Esophagus (tissue), 2 donors: Measurements from ENCODE around the gene GNG5. TPM values are rescaled to one million over a fixed set of nuclear protein-coding genes. Genes with fewer than 3 reads are reported as not detected.
"Not testable (repeated sequence)": the region's sequence is repeated elsewhere in the genome, so short reads cannot be mapped to it uniquely, and the experiment has no call there.

Experiments
- H3K27ac ChIP-seq, 2 donors: one replicate each; pipeline ENCODE4 v1.5.1; 2013; ENCODE audit warnings: low read depth in 2 of 2, mild to moderate bottlenecking in 2 of 2, inconsistent platforms in 1 of 2, low read length in 1 of 2, moderate library complexity in 1 of 2
- H3K27me3 ChIP-seq, 2 donors: one replicate each; pipeline ENCODE4 v1.6.1; 2013; ENCODE audit warnings: low read length in 2 of 2, control low read depth in 1 of 2, mild to moderate bottlenecking in 1 of 2; ENCODE audit not compliant: insufficient read depth in 2 of 2, control insufficient read depth in 1 of 2
- H3K36me3 ChIP-seq, 2 donors: one replicate each; pipeline ENCODE4 v1.6.1; 2013; ENCODE audit warnings: low read length in 1 of 2; ENCODE audit not compliant: control insufficient read depth in 2 of 2, insufficient read depth in 2 of 2
- H3K4me1 ChIP-seq, 2 donors: one replicate each; pipeline ENCODE4 v1.6.1; 2013; ENCODE audit warnings: low read length in 1 of 2; ENCODE audit not compliant: control insufficient read depth in 2 of 2, insufficient read depth in 2 of 2
- H3K4me3 ChIP-seq, 2 donors: one replicate each; pipeline ENCODE4 v1.5.1; 2013; ENCODE audit warnings: low read length in 2 of 2, mild to moderate bottlenecking in 2 of 2, low read depth in 1 of 2, moderate library complexity in 1 of 2
- H3K9me3 ChIP-seq, 2 donors: one replicate each; pipeline ENCODE4 v1.6.1; 2013; ENCODE audit warnings: mild to moderate bottlenecking in 2 of 2, low read depth in 1 of 2, low read length in 1 of 2, moderate library complexity in 1 of 2; ENCODE audit not compliant: control insufficient read depth in 2 of 2, insufficient read depth in 1 of 2
- WGBS, 2 donors: extraction: QIAGEN DNeasy Blood & Tissue Kit; methylation state at CpG; one replicate each; pipeline ENCODE4 v1.1.7; 2013; 5-methylcytosine and 5-hydroxymethylcytosine counted together
- polyA plus RNA-seq, 2 donors: library from polyadenylated mRNA; stranded (reverse); fragments of 200-250 nt; gene quantifications; one replicate each; pipeline ENCODE4 v1.2.3, GENCODE V29; 2013
- donor health status: healthy with polysubstance abuse.
- donor health status: Bipolar disorder and iron deficiency.

GNG5 gene
- polyA plus RNA-seq, 2 donors: 104 to 121 TPM

DNA sequence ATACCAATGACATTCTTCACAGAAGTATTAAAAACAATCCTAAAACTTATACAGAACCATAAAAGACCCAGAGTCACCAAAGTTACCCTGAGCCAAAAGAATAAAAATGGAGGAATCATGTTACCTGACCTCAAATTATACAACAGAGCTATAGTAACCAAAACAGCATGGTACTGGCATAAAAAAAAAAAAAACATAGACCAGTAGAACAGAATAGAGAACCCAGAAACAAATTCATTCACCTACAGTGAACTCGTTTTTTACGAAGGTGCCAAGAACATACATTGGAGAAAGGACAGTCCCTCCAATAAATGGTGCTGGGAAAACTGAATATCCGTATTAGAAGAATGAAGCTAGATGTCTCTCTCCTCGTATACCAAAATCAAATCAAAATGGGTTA, 2.6 kb upstream of the GNG5 start:
- H3K4me1 ChIP-seq: no peaks in the 10 kb centered on the region
- no peaks in the 10 kb centered on the region for H3K36me3 ChIP-seq
- H3K9me3 ChIP-seq: no peaks in the 10 kb centered on the region
- WGBS, 2 donors: 98 to 99% methylated on average over 4 of the region's 4 CpGs
- H3K27ac ChIP-seq: no peak overlapping the region
- H3K27me3 ChIP-seq: no peaks in the 10 kb centered on the region
- H3K4me3 ChIP-seq: no peak overlapping the region

DNA sequence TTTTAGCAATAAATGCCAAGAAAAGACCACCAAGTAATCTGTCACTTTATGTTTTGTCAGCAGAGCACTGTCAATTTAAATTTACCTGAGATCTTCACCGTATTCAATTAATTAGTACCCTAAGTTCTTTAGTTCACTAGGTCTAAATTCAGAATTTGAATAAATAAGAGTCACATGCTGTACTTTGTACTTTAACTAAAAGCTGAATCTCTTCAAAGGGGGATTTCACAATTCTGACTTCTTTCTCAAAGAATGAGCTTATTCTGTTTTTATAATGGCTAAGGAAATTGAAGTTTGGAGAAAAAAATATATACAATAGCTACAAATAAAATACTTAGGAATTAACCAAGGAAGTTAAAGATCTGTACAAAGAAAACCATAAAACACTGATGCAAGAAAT, 2.1 kb upstream of the GNG5 start:
- Histone ChIP-seq H3K4me3 (no peak overlapping the region), H3K27ac (no peak overlapping the region), H3K4me1 (no peaks in the 10 kb centered on the region), H3K36me3 (no peaks in the 10 kb centered on the region), H3K9me3 (no peaks in the 10 kb centered on the region), H3K27me3 (no peaks in the 10 kb centered on the region)
- 96 to 97% methylated on average over 1 of the region's 1 CpG for WGBS, 2 donors

DNA sequence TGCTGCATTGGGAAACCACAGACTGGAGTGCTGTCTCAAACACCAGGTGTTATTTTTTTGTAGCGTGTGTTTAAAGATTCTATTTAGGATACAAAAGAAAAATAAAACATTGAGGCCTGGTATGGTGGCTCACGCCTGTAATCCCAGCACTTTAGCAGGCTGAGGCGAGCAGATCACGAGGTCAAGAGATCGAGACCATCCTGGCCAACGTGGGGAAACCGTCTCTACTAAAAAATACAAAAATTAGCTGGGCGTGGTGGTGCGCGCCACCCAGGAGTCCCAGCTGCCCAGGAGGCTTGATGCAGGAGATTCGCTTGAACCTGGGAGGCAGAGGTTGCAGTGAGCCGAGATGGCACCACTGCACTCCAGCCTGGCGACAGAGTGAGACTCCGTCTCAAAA, 1.5 kb upstream of the GNG5 start:
- not testable (repeated sequence) for H3K27me3 ChIP-seq, H3K4me3 ChIP-seq, H3K4me1 ChIP-seq, H3K27ac ChIP-seq, H3K36me3 ChIP-seq, H3K9me3 ChIP-seq
- WGBS, 2 donors: 92 to 95% methylated on average over 14 of the region's 14 CpGs

DNA sequence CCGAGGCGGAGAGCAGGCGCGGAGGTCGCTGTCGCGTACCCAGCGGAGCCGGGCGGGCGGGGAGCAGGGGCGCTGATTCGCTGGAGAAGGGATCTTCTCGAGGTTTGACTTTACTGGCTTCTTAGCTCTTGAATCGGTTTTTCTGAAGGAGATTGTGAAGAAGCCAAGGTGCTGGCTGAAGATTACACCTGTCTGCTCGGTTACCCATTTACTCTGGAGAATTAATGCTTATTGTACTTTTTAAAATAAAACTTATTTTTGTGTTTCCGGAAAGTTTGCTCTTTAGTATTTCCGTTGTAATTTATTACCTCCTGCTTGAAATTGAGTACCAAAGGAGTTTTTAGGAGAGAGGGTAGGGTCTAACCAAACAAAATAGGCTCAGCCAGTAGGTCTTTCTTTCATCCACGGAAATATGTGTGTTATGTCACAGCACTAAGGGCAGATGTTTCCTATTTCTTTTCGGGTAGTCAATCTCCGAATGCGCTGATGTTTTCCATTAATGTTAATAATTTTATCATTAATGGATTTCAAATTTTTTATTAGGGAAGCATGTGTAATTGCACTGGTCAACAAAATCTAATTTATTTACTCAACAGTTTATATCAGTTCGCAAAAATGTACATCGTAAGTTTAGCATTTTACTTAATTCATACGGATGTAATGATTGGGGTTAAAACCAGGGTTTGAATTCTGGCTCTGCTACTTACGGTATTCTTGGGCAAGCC, 510 bp upstream of the GNG5 start:
- WGBS, 2 donors: 15 to 18% methylated on average over 26 of the region's 26 CpGs
- Histone ChIP-seq H3K9me3 (no peaks in the 10 kb centered on the region), H3K4me1 (no peaks in the 10 kb centered on the region)

DNA sequence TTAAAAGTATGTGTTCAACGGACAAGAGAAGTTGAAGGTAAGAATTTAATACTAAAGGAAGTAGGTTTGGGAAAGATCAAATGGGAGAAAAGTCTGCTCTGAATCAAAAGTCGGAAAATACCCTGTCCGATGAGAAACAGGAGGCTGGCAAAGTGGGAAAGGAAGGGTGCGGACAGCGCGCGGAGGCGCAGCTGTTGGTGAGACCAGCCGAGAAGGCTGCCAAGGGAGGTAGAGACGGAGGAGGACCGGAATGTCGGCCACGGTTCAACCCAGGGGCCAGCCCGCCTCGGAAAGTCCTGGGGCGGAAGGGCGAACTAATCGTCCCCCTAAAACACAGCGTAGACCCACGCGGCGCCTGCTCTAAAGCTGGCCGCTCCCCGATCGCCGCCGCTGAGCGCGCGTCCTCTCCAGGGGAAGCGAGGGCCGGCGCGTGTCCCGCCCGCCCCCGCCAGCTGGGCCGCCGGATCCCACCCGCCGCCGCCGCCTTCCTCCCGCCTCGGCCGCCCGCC, 834 bp downstream of the GNG5 start:
- no peaks in the 10 kb centered on the region for H3K9me3 ChIP-seq
- no peaks in the 10 kb centered on the region for H3K4me1 ChIP-seq
- no peaks in the 10 kb centered on the region for H3K27me3 ChIP-seq
- H3K27ac ChIP-seq: peak overlapping the region; percentile 94 to 96
- peak overlapping the region; percentile 83 to 100 for H3K4me3 ChIP-seq
- 0 to 1% methylated on average over 17 to 47 of the region's 47 CpGs for WGBS, 2 donors
- H3K36me3 ChIP-seq: no peaks in the 10 kb centered on the region

More for the DNA sequence above, 510 bp upstream of the GNG5 start:
- Histone ChIP-seq H3K27me3 (no peaks in the 10 kb centered on the region), H3K36me3 (no peaks in the 10 kb centered on the region), H3K4me3 (peak overlapping the region; percentile 83 to 100), H3K27ac (peak overlapping the region; percentile 94 to 96)

DNA sequence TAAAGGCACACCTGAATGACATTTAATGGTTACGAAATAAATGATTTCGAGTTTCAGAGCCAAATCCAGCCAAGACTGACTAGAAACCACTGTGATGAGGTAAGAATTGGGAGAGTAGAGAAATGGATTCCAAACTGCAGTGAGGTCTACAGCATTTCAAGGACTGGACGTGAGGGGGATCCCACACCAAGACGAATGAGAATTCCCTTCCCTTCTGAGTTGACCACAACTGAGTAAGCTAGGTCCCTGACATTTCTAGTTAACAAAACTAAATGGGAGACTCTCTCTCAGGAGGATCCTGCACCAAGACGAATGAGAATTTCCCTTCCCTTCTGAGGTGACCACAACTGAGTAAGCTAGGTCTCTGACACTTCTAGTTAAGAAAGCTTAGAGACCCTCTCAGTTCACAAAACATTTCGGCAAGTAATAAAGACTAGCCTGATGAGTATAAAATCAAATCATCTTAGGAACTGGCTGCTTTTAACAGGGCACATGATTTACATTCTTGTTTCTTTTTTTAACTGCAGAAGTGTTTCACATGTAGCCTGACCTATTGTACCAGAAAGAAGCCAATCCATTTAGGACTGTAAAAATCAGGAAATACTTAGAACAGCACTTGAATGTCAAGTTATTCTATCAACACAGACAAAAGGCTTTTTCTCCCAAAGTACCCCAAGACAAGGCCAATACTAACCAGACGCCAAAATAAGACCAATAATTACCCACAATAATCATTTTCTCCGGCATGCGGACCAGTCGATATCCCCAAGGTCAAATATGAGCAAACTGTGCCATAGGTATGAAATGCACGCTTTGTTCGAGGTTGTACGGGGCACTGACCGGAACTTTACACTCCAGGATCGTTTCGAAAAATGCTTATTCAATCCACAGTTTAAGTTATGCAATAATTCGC, 1.5 kb downstream of the GNG5 start:
- H3K27ac ChIP-seq: peak overlapping the region; percentile 69 to 96
- no peaks in the 10 kb centered on the region for H3K4me1 ChIP-seq
- WGBS, 2 donors: 4 to 6% methylated on average over 17 of the region's 17 CpGs
- H3K27me3 ChIP-seq: no peaks in the 10 kb centered on the region
- H3K36me3 ChIP-seq: peaks cover under 1 to 3% of the 10 kb centered on the region in 2 donors
- H3K4me3 ChIP-seq: peak overlapping the region; percentile 83 to 100
- no peaks in the 10 kb centered on the region for H3K9me3 ChIP-seq

DNA sequence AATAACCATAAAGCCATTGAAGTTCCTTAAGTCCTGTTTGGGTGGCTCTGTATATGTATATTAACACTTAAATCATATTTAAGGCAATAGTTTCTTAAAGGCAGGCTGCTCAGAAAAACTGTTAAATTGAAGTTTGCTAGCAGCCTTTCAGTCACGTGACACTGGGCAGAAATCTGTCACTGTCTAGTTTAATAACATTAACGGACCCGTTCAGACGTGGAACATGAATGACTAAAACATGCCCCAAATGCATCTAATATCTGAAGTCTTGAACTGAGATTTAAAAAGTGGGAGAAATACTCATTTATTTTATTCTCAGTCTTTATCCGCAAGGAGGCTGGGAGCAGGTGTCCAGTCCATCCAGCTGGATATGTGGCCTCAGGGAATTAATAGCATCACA, 3.5 kb downstream of the GNG5 start:
- no peak overlapping the region for H3K27ac ChIP-seq
- WGBS, 2 donors: 41 to 47% methylated on average over 5 of the region's 5 CpGs
- peaks cover 2 to 5% of the 10 kb centered on the region in 2 donors for H3K36me3 ChIP-seq
- H3K4me3 ChIP-seq: no peak overlapping the region
- no peaks in the 10 kb centered on the region for H3K4me1 ChIP-seq
- no peaks in the 10 kb centered on the region for H3K27me3 ChIP-seq
- no peaks in the 10 kb centered on the region for H3K9me3 ChIP-seq

DNA sequence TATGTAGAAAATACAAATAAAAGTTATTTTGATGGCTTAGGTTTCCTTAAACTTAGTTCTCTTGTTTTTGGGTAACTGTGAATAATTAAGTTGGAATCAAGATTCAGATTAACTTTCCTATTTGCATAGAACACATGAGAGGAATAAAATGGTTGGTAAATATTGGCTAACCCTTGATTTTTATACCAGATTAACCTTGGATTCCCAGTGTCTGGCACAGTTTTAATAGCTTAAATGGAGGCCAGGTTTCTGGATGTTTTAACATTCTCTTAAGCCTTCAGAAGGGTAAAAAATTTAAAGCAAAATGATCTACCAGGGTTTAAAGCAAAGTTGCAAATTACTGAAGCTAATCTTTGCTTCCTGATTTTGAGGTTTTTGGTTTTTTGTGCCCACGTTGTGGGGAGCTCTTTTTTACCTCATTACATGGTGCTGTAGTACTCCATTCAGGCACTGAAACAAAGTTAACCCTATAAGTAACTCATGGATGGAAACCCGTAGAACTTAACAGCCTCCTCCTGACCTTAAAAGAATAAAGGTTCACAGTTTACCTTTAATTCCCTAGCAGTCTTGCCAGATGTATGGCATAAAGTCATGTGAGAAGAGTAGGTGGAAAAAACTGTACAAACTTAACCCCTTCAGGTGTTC, 8.6 kb downstream of the GNG5 start:
- H3K27me3 ChIP-seq: no peaks in the 10 kb centered on the region
- H3K4me3 ChIP-seq: no peak overlapping the region
- no peak overlapping the region for H3K27ac ChIP-seq
- 42 to 48% methylated on average over 2 of the region's 2 CpGs for WGBS, 2 donors
- H3K36me3 ChIP-seq: peaks cover 2 to 5% of the 10 kb centered on the region in 2 donors
- no peaks in the 10 kb centered on the region for H3K4me1 ChIP-seq
- no peaks in the 10 kb centered on the region for H3K9me3 ChIP-seq

DNA sequence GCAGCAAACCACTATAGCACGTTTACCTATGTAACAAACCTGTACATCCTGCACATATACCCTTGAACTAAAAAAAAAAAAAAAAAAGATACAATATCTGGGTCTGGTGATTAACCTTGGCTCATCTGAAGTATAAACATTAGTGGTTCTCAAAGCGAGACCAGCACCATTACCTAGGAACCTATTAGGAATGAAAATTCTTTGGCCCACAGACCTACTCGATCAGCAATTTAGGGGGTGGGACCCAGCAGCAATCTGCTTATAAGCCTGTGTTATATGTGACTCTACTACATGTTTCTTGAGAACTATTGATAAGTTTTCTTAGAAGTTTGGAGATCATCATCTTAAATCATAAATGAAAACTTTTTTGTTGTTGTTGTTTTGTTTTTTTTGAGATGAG, 9.9 kb downstream of the GNG5 start:
- no peak overlapping the region for H3K27ac ChIP-seq
- no peaks in the 10 kb centered on the region for H3K27me3 ChIP-seq
- no peaks in the 10 kb centered on the region for H3K4me1 ChIP-seq
- no peak overlapping the region for H3K4me3 ChIP-seq
- WGBS, 2 donors: 84 to 88% methylated on average over 3 of the region's 3 CpGs
- H3K9me3 ChIP-seq: no peaks in the 10 kb centered on the region
- H3K36me3 ChIP-seq: peaks cover 2 to 5% of the 10 kb centered on the region in 2 donors
